AG09309 (cell line): ENCODE data around the gene GPR17.

Experiments
- DNase-seq: peaks from one replicate; pipeline ENCODE4 v3.0.0-alpha.2; 2010; ENCODE audit warnings: low read depth
- H3K4me3 ChIP-seq: 2 replicates; pipeline ENCODE4 v1.5.1; 2011; ENCODE audit warnings: mild to moderate bottlenecking, low read depth, low read length, moderate library complexity; ENCODE audit not compliant: control insufficient read depth
- TF ChIP-seq, protein P1 (sequence below): IDR thresholded peaks from 2 replicates; pipeline ENCODE4 v1.5.1; 2011; ENCODE audit warnings: mild to moderate bottlenecking, low read depth, low read length, inconsistent platforms; ENCODE audit not compliant: insufficient read depth, control insufficient read depth; ENCODE audit errors: missing control alignments

GPR17 gene

DNA sequence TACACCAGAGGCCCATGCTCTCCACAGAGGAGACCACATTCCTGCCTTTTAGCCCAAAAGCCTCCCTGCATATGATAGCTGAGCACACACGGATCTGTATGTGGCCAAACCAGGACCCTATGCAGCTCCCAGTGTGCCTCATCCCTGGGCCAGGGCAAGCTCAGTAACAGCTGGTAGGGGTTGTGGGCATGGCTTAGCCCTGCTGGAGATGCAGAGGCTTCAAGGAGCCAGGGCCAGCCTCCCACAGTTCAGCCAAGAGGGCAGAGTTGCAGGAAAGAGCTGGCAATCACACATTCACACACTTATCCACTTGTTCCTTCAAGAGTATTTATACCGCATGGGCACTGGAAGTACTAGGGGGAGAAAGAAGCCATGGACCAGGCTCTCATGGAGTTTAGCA, 31.0 kb downstream of the GPR17 start:
- TF ChIP-seq, protein P1, sequence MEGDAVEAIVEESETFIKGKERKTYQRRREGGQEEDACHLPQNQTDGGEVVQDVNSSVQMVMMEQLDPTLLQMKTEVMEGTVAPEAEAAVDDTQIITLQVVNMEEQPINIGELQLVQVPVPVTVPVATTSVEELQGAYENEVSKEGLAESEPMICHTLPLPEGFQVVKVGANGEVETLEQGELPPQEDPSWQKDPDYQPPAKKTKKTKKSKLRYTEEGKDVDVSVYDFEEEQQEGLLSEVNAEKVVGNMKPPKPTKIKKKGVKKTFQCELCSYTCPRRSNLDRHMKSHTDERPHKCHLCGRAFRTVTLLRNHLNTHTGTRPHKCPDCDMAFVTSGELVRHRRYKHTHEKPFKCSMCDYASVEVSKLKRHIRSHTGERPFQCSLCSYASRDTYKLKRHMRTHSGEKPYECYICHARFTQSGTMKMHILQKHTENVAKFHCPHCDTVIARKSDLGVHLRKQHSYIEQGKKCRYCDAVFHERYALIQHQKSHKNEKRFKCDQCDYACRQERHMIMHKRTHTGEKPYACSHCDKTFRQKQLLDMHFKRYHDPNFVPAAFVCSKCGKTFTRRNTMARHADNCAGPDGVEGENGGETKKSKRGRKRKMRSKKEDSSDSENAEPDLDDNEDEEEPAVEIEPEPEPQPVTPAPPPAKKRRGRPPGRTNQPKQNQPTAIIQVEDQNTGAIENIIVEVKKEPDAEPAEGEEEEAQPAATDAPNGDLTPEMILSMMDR, result no peak

DNA sequence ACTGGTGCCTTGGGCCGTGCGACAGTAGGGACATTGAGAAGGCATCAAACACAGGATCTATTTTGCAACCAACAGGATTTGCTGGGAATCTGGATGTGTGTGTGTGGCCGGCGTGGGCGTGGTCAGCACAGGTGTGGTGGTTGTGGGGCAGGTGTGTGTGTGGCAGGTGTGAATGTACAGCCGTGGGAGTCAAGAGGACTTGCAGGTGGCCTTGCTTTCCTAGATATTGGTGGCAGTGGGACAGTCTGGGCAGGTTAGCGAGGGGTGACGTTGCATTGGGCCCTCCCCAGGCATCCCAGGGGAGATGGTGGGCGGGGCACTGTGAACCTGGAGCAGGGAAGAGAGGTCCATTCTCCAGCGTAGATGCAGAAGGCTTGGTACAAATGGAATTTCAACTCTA, 32.6 kb downstream of the GPR17 start:
- no peak for DNase-seq
- TF ChIP-seq, protein P1, result no peak
- no peak overlapping the region for H3K4me3 ChIP-seq

More for the DNA sequence above, 31.0 kb downstream of the GPR17 start:
- no peak for DNase-seq
- no peak overlapping the region for H3K4me3 ChIP-seq

DNA sequence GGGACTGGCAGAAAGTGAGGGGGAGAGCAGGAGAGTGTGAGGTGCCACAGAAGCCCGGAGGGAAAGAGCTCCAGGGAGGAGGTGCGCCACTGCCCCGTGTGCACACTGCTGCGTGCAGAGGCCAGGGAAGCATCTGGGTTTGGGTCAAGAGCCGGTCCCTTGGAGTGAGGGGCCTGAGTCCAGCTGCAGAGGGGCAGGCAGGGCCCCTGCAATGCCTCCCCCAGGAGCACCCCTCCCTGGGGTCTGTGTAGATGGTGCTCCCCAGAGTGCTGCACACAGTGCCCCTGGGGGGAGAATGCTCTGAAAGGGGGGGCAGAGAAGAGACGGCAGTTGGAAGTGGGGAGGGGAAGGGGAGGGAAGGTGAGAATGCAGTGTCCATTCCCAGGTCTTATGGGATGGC, 33.0 kb downstream of the GPR17 start:
- TF ChIP-seq, protein P1, result no peak
- no peak for DNase-seq
- H3K4me3 ChIP-seq, result no peak overlapping the region

DNA sequence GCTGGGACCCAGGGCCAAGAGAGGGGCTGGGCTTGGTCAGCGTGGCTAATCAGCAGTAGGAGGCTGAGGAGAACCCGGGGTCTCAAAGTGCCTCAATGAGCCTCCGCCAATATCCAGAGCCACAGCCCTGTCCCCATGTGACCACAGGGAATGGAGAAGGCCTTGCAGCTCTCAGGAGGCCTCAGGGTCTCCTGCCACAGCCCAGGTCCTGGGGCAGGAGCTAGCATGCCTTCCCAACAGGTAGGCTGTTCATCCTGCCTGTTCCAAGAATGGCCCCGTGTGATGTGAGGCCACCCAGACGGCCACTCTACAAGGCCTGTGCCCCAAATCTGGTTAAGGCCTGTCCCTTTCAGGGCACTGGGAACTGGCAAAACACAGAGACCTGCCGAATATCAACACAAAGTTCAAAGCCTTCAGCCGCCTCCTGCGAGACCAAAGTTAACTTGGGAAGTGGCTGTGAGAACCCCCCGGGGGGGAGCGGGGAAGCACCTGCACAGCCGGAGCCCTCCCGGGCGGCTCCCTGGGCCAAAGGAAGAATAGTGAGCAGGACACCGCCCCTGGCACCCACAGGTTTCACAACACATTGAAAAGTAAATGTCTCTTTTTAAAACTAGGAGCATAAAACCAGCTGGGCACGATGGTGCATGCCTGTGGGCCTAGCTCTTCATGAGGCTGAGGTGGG, 33.9 kb downstream of the GPR17 start:
- TF ChIP-seq, protein P1, result no peak
- DNase-seq, result no peak
- no peak overlapping the region for H3K4me3 ChIP-seq

DNA sequence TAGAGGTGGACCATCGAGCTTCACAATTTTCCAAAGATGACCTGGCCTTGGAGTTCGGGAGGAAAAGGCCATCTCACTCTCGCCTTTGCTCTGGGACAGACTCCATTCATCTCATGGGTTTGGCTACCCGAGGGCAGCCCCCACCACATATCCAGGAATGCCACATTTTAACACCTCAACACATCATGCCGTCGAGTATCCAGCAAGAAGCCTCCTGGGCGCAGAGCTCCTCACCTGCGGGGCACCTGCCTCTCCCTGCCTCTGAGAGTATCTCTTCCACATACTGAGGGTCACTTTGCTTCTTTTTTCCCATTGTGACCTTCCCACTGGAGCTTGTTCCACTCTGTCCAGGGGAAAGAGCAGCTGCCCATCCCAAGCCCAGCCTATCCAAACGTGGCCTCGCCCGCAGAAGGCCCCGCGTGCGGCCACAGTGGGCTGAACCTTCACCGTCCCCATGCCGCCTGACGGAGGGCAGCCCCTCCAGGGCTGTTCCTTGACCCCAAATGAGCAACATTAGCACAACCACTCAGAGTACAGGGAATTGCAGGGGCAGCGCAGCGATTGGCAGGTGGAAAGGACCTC, 34.8 kb downstream of the GPR17 start:
- no peak for DNase-seq
- H3K4me3 ChIP-seq, result no peak overlapping the region
- TF ChIP-seq, protein P1, result no peak

DNA sequence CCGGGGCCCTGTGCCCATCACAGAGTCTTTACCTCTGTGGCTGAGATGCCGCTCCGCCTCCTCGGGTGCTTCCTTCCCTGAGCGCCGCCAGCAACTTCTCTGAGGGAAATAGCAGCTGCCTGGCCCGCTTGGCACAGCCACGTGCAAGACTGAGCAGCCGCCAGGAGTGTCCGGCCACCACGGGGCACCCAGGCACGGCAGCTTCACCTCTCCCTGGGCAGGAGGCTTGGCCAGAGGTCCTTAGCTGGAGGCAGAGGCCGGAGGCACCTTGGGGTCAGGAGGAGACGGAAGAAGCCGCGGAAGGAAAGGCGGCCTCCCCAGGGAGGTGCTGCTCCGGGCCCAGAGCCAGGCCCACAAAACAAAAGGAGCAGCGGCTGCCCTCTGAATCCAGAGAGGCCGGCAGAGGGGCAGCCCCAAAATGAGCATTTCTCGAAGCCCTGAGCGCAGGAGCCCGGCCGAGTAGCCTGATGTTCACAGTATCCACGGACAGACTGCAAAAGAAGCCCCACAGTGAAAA, 35.4 kb downstream of the GPR17 start:
- DNase-seq, result no peak
- no peak overlapping the region for H3K4me3 ChIP-seq
- TF ChIP-seq, protein P1, result no peak
